Ovary (tissue), 3 donors: ENCODE measurements around the gene HPSE2.

Experiments
- EP300 ChIP-seq: sonication (generic); formaldehyde crosslinking; IDR thresholded peaks from one replicate; pipeline ENCODE4 v1.6.1; 2017; ENCODE audit warnings: antibody characterized with exemption
- POLR2A ChIP-seq: fragments of 450-650 bp; IDR thresholded peaks from one replicate; pipeline ENCODE4 v1.6.1; 2017; ENCODE audit warnings: antibody characterized with exemption, mild to moderate bottlenecking, moderate library complexity
- TF ChIP-seq, protein P1 (sequence below), 3 donors: fragments of 450-650 bp in 2 of 3; fragments of 200-600 bp in 1 of 3; IDR thresholded peaks; one replicate each; pipeline versions ENCODE4 v1.5.1 to v1.8.0; 2016 to 2022; ENCODE audit warnings: antibody characterized with exemption in 3 of 3, mild to moderate bottlenecking in 1 of 3
- donor health status: DM: no; HTN: no; CAD: no.

- TF ChIP-seq EP300 (no peak), POLR2A (no peak)
- TF ChIP-seq, protein P1, sequence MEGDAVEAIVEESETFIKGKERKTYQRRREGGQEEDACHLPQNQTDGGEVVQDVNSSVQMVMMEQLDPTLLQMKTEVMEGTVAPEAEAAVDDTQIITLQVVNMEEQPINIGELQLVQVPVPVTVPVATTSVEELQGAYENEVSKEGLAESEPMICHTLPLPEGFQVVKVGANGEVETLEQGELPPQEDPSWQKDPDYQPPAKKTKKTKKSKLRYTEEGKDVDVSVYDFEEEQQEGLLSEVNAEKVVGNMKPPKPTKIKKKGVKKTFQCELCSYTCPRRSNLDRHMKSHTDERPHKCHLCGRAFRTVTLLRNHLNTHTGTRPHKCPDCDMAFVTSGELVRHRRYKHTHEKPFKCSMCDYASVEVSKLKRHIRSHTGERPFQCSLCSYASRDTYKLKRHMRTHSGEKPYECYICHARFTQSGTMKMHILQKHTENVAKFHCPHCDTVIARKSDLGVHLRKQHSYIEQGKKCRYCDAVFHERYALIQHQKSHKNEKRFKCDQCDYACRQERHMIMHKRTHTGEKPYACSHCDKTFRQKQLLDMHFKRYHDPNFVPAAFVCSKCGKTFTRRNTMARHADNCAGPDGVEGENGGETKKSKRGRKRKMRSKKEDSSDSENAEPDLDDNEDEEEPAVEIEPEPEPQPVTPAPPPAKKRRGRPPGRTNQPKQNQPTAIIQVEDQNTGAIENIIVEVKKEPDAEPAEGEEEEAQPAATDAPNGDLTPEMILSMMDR (IDR thresholded peaks at IDR 0.05) = no peak
Observed at GRCh38 chr10:98472196-98472595, 763.5 kb downstream of the HPSE2 start.
